ENCODE data around the gene LPP.

The LPP gene

DNA sequence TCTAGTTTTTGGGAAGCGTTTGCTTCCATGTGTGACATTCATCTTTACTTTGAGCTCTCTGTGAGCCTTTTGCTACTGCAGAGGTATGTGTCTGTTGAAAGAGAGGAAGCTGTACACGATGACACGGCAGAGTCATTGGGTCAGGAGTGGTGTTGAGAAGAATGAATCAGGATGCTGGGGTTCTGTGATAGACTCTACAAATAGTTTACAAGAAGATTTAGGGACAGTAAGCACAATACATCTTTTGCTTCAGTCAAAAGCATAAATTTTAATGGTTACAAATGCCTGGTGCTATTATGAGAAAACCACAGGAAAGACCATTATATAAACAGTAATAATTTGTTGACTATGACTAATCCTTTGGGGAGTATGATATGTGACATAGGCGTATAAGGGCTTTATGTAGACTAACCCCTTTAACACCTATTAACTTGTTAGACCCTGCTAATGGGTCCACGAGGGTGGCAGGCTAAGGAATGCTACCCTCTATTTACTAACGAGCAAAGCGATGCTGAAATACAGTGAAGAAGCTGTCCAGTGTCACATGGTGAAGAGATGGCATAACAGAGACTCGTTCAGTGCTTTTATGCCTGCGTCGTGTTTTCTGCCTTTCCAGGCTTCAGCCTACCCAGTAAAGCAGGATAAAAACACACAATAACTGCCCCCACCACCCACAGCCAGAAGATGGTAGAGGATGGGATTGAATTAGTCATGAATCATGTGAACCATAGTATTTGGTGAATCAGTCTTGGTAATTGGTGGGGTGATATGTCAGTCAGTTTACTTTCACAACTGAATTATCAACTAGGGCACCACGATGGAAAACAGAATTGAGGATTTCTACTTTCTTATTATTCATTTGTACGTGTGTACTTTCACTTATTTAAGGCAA lies 118.8 kb downstream of the LPP start:
- DNase-seq (ENCODE audit: low read depth): peak; percentile 82

DNA sequence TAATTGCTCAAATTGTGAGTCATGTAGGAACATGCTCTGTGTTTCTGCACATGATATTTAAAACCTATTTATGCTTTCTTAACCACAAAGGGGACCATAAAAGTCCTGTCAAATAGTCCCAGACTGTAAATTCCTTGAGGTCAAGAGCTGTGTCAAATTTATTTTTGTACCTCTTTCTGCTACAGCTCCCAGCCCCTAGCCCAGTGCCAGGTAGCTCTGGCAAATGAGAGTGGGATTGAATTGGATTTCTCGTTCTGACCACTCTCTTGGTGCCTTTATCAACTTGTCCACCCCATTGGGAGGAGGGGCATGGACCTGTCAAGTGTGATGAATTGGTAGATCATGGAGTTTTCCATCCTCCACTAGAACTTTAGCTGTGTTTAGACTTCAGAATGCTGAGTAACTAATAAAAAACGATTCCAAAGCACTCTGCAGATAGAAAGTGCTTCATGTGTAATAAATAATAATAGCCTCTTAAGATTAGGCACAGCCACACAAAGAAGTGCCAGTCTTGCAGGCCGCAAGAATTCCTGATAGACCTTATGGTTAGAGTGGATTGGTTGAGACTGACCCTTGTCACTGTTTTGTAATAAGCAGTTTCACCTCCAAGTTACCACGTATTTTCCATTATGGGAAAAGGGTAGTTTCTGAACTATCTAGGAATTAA lies 120.4 kb downstream of the LPP start:
- DNase-seq (ENCODE audit: low read depth): no peak

DNA sequence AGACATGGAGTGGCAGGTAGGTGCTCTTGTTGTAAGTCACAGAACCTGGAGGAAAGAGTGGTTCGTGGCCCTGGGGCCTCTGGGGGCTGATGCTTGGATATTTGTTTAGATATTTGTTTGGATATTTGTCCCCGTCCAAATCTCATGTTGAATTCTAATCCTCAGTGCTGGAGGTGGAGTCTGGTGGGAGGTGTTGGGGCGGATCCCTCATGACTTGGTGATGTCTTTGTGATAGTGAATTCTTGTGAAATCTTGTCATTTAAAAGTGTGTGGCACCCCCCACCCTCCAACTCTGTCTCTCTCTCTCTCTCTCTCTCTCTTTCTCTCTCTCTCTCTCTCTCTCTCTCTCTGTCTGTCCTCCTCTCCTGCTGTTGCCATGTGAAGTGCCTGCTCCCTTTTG lies 122.4 kb downstream of the LPP start:
- no peak for DNase-seq (ENCODE audit: low read depth)

DNA sequence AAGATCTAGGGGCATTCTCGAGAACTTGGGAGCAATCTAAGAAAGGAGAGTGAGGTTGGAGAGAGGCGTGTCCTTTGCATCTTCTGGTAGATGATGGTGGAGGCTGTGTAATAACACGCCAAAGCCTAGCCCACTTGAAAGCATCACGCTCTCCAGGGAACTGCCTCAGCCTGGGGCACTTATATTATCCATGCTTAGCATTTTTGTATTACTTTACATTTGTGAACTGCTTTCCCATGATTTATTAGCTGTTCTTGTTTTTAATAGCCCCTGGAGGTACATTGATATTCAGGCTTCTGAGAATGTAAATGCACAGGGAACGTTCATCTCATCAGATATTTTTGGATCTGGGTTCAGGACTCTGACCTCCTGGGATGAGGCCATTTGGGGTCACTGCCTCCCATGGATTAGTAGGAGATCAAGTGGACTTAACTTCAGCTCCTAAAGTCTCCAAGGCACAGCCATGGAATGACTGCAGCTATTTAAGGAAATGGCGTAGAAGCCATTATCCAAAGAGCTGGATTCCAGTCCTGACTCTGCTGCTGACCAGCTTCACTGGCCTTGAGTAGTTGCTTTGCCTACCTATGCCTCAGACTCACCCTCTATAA lies 124.9 kb downstream of the LPP start:
- DNase-seq (ENCODE audit: low read depth): no peak

DNA sequence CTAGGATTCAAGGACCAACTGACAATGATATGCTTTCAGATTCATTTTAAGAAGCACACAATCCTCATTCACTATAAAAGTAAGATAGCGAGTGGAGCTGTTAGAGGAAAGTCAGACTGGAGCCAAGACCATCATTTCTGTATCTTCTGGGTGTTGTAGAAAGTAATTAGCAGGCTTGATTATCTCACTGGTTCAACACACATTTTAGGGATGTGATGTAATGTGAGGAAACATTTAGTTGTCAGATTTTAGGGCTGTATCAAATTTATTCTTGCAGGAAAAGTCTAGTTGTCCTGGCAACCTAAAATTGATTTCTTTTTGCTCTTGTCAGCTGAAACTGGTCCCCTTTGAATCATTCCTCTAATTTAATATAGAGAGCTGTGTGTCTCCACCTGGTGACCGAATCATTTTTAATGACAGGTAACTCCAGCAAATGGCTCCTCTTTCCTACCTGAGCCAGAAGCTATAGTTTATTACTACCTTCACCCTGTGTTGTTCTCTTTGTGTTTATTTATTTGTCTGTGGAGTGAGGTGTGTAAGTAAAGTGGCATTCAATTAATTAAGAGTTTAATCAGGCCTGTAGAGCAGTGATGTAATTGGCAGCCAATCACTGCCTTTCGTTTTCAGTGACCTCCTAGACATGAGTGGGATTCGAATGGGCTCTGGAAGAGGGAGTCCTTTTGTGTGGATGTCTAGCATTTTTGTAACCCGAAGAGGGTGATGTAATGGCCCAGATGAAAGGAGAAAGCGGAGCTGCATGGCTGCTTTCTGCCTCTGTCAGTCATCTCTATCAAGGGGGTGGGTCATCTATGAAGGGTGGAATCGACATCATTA lies 125.8 kb downstream of the LPP start:
- DNase-seq (ENCODE audit: low read depth): no peak

DNA sequence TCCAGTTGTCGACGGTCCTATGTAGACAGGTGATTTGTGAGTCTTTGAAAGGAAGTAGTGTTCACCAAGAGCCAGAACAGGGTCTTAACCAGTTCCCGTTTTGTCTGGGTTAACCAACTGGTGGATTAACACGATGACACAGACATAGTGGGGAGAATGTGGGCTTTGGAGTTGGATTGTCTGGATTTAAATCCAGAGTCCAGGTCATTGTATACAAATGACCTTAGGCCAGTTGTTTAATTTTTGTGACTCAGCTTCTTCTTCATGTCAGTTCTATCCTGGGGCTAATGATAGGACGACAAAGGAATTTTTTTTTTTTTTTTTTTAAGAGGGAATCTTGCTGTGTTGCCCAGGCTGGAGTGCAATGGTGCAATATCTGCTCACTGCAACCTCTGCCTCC lies 126.7 kb downstream of the LPP start:
- DNase-seq (ENCODE audit: low read depth): no peak

DNA sequence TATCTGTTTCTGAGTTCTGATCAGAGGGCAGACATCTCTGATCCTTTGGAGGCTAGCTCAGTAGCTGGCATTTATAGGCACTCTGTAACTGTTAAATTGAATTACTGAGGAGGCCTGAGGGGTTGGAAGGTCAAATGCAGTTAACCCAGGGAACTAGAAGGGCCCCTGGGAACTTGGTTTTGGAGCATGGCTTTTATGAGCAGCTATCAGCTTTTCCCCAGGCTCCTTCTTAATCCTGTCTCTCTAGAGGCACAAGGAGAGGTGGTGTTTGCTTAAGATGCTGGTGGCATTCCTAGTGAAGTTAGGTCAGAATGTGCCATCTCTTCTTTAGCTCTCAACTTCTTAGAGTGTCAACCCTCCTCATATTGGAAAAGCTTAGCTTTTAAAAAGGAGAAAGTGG lies 128.9 kb downstream of the LPP start:
- DNase-seq (ENCODE audit: low read depth): no peak

DNA sequence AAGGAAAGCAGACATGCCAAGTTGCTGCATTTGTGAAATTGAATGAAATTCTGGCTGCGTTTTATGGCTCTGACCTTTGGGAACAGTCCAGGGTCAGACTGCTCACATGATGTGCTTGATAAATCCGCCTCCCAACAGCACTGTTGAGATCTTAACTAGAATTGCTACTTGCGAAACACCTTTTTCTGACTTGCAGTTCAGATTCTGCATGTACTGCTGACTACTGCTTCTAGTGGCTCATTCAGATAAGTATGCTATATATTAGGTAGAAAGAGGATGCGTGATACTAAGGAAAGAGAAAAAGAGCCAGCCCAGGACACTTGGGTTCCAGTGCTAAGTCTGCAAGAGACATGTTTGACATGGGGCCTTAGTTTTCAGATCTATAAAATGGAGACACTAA lies 129.4 kb downstream of the LPP start:
- no peak for DNase-seq (ENCODE audit: low read depth)

DNA sequence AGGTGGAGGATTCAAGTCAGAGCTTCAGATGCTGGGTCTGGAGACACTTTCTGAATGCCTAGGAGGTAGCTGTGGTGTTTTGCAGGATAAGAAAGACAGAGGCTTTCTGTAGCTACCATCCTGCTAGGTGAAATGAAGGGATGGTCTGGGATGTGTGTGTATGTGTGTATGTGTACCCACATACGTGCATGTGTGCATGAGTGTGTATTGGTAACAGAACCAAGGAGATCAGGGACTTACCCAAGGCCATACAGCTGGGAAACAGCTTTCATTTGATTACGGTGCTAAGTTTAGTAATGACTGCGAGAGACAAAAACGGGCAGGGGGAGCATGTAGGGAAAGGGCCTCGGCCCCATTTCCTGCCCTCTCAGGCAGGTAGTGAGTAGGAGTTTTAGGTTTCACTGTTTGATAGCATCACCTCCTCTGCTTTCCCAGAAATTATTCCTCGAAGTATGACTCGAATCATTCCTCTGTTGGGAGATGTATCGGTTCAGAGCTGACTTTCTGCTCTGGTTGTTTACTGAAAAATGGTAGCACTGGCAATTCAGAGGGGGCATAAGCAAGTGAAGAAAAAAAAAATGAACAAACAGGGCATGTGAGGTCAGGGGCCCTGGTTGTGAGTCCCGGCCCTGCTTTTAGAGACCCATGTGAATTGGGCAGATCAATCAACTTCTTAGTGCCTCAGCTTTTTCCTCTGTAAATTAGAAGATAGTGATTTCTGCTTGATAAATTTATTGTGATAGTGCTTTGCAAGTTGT lies 130.7 kb downstream of the LPP start:
- no peak for DNase-seq (ENCODE audit: low read depth)

DNA sequence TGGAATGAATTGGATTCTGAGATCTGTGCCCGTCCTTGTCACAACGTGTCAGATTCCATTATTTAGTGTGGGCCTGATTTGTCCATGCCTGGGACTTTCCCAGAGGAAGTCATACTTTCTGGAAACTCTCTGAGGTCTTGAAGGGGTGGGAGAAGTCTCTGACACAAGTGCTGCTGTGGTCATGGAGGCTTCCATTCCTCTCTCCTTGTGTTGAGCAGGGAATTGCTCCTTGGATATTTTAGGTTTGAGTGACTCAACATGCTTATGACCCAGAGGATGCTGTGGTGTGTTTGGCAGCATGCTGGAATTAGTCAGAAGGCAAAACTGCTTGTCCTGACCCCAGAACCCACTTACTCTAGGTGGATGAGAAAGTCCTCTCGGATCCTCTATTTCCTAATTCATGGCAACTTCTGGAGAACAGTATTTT lies 132.1 kb downstream of the LPP start:
- peak; percentile 99 for DNase-seq (ENCODE audit: low read depth)

DNA sequence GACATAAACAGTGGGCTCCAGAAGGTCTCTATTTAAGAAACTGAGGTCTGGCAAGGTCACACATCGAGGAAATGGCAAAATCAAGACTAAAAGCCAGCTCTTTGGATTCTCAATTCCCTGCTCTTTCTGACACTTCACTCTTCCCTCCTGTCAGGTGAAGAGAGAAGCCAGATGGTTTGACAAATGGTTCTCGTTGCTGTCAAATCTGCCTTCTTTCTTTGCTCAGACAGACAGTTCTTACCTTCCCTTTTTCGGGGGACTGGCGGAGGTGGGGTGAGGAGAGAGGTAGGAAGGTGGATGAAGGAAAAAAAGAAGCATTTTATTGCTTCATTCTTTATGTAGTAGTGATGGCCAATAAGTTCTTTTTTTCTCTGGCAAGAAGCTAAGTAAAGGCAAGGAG lies 133.4 kb downstream of the LPP start:
- DNase-seq (ENCODE audit: low read depth): no peak

DNA sequence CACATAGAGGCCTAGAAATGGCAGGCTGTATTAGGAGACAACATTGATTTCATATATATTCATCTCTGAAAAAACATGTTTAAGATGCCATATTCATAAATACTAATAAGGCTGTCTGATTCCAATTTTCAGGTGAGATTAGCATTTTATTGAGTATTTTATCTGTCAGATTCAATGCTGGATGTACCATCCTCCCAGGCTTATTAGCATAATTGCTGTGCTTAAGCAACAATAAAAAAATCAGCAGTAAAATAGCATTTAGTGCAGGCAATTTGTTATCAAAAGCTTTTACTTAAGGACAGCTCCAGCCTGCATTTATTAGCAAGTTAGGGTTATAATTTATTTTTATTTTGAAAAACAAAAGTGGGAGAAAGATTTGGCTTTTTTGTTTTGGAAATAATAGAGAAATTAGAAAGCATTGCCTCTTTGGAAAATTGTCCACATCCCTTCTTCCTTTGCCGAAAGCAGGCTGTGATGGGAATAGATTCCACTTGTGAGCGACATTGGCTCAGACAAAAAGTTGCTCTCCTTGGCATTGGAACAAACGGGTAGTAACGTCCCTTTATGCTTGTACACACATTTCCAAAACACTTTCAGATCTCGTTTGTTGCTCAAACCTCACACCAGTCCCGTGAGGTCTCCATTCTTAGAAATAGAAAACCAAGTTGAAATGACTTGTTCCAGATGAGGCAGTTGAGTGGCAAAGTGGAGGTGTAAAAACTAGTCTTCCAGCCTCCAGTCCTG lies 134.0 kb downstream of the LPP start:
- DNase-seq (ENCODE audit: low read depth): no peak

DNA sequence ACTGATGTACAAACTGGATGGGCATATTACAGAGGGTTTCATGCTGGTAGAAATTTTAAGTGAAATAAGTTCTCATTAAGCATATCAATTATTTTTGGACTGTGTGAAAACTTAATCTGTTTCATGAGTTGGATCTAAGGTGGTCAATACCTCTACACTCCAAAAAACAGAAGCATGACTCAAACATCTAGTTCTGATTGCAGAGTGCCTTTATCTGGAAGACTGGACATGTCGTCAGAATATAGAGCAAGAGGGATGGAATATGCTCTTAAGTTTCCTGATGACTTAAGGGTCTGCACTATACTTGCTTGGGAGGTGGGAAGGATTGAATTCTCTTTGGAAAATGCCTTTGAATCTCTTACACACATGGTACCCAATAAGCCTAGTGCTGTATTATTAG lies 138.3 kb downstream of the LPP start:
- DNase-seq (ENCODE audit: low read depth): no peak

DNA sequence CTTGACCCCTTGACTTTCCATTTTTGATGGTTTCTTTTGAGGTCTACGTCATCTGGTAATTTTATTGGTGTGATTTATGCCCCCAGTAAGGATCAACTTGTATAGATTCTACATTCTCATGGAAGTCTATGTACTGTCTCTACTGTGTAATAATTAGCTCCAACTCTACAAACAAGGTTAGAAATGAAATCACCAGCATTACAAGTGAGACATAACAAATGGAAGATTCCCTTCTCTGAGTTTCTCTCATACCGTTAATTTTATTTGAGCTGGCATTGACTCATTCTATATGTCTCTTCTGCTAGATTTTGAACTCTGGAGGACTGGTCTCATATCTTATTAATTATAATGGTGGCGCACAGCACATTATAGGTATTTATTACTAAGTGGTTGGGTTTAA lies 138.9 kb downstream of the LPP start:
- DNase-seq (ENCODE audit: low read depth): no peak

DNA sequence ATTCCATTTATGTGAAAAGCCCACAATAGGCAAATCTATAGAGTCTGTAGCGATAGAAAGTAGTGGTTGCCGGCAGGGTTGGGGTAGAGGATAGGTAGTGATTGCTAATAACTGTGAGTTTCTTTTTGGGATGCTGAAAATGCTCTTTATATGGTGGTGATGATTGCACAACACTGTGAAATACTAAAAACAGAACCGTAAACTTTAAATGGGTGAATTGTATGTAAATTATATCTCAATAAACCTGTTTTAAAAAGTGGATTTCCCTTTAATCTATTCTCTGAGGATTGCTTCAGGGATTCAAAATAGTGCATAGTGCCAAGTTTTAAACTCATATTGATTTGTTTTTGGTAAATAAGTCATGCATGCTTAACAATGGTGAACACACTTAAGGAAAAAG lies 140.2 kb downstream of the LPP start:
- no peak for DNase-seq (ENCODE audit: low read depth)

DNA sequence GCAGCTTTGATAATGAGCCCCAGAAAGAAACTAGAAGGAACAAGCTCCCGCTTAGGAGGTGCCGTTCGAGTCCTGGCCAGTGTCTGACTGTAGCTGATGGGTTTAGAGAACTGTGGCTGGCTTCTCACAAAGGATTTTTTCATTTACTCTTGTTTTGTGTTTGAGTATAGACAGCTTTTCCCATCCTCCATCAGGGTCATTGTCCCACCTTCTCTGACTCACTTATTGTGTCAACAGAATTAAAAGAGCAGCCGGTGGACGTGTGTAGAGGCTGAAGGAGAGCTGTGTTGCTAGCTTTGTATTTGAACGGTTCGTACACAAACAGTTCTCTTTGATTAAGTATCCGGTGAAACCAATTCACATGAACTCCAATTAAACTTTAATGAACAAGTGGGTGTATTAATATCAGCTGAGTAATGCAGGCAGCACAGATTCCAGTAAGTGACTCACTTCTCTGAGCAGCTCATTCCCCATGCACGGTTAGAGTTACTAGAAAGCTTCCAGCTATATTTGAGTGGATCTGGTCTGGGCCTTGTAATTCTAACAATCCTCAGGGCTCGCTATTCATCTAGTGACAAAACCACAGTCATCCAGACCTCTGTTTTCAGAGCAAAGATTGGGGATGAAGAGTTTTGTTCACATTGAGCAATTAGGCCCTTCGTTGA lies 141.0 kb downstream of the LPP start:
- peak; percentile 96 for DNase-seq (ENCODE audit: low read depth)

DNA sequence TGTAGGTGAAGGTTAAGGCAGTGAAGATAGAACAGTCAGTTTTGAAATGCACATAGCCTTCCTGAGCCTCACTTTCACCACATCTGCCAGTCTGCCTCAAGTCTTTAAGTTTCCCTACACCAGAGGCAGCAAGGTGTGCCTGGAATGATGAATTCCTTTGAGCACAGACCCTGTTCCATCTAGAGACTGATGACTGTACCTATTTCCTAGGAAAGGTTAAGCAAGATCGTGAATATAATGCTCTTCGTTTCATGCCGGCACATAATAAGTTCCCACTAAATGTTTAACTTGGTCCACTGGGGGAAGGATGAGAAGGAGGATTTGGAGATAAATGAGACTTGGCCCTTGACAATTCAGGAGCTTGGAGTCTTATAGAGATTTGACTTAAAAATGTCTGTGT lies 141.9 kb downstream of the LPP start:
- DNase-seq (ENCODE audit: low read depth): no peak

DNA sequence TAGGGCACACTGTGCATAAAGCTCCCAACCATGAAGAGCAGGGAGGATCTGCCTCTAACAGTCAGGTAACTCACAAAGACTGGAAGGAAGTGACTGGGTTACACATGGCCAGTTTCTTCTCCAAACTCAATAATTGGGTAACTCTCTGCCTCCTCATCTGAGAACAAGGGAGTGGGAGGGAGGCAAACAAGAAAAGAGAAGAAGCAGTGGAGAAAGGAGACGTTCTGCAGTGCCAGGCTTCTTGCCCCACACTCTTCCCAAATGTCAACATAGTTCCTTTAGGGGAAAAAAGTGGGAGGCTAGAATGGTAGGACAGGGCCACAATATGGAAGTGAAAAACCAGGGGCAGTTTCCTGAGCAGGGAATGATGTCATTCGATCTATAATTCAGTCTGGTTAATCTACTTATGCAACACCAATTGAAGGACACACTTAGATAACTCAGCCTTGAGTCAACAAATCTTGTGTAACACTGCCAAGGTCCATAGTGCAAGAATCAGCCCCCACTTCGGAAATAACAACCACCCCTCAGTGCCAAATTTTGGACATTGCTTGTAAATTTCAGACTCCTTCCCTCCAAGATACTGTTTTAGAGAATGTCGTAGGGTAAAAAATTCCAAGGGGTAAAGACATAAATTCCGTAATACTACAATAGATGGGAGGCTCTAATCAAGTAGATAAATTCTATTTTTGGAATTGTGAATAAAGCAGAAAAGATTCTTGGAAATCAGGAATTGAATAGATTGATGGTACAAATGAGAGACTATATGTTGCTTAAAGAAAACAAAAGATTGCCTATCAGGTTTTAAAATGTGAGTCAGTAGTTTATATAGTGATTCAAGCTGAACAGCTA lies 143.0 kb downstream of the LPP start:
- peak; percentile 68 for DNase-seq (ENCODE audit: low read depth)

DNA sequence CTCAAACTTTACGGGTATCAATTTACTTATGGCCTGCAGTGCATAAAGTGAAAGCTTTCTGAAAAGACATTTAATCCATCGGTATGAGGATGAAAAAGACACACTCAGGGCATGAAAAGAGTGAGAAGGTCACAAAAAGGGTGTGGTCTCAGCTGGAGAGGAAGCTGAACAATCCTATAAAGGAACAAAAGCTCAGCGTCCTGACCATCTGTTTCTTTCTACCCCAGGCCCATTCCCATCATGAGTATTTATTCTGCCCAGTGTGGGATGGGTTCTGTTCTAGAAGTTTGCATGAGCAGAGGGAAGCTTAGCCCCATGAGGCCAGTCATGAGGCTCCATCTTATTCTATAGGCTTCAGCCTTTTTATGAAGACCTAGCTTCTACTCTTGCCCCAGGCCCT lies 144.6 kb downstream of the LPP start:
- DNase-seq (ENCODE audit: low read depth): no peak

Measured in non-pigmented ciliary epithelial cell (primary cell).